KMS-11 (cell line): Measurements from ENCODE around the gene CPSF3.

Experiments used
- H2AFZ ChIP-seq: fragments of 200-600 bp; sonication (generic); 2 replicates; pipeline ENCODE4 v1.6.1; 2016; ENCODE audit warnings: antibody characterized with exemption, mixed run types, low read depth
- H3K27ac ChIP-seq: fragments of 200-600 bp; sonication (generic); 2 replicates; pipeline ENCODE4 v1.6.1; 2016; ENCODE audit warnings: mild to moderate bottlenecking, mixed run types
- H3K27me3 ChIP-seq: fragments of 200-600 bp; sonication (generic); 2 replicates; pipeline ENCODE4 v1.6.1; 2017; ENCODE audit warnings: mild to moderate bottlenecking, low read depth, mixed run types, moderate library complexity; ENCODE audit not compliant: insufficient read depth
- H3K36me3 ChIP-seq: fragments of 200-600 bp; sonication (generic); 2 replicates; pipeline ENCODE4 v1.6.1; 2017; ENCODE audit warnings: mild to moderate bottlenecking, mixed run types; ENCODE audit not compliant: insufficient read depth
- H3K4me1 ChIP-seq: fragments of 200-600 bp; sonication (generic); 2 replicates; pipeline ENCODE4 v1.6.1; 2016; ENCODE audit warnings: mild to moderate bottlenecking, low read depth, mixed run types; ENCODE audit not compliant: poor library complexity, severe bottlenecking
- H3K4me2 ChIP-seq: fragments of 200-600 bp; sonication (generic); 2 replicates; pipeline ENCODE4 v1.7.0; 2016; ENCODE audit warnings: mild to moderate bottlenecking, mixed run types
- H3K4me3 ChIP-seq: fragments of 200-600 bp; sonication (generic); IDR thresholded peaks from 2 replicates; pipeline ENCODE4 v1.6.1; 2017; ENCODE audit warnings: low read depth, low read length, mixed read lengths; ENCODE audit not compliant: insufficient read depth
- H3K79me2 ChIP-seq: fragments of 200-600 bp; sonication (generic); 2 replicates; pipeline ENCODE4 v1.6.1; 2016; ENCODE audit warnings: low read depth, mixed run types; ENCODE audit not compliant: insufficient read depth
- H3K9ac ChIP-seq: fragments of 200-600 bp; sonication (generic); 2 replicates; pipeline ENCODE4 v1.6.1; 2016; ENCODE audit warnings: mild to moderate bottlenecking, mixed run types
- H4K20me1 ChIP-seq: fragments of 200-600 bp; sonication (generic); 2 replicates; pipeline ENCODE4 v1.6.1; 2016; ENCODE audit warnings: mild to moderate bottlenecking, mixed run types; ENCODE audit not compliant: insufficient read depth
- CTCF ChIP-seq: fragments of 200-600 bp; sonication (generic); conservative IDR thresholded peaks from 2 replicates; pipeline ENCODE4 v1.6.1; 2017; ENCODE audit warnings: low read depth, mild to moderate bottlenecking, antibody characterized with exemption, low read length, moderate library complexity, mixed read lengths

CPSF3 gene

GRCh38 chr2:9390151-9390850, 33.2 kb upstream of the CPSF3 start:
- Histone ChIP-seq H3K27ac (no peak overlapping the region), H3K27me3 (no peaks in the 10 kb centered on the region), H3K9ac (no peak overlapping the region), H4K20me1 (no peaks in the 10 kb centered on the region), H3K36me3 (no peaks in the 10 kb centered on the region), H3K4me2 (no peak overlapping the region), H3K79me2 (no peaks in the 10 kb centered on the region), H3K4me1 (no peaks in the 10 kb centered on the region), H2AFZ (no peak overlapping the region), H3K4me3 (no peak overlapping the region)
- TF ChIP-seq CTCF: no peak

GRCh38 chr2:9390991-9391390, 32.5 kb upstream of the CPSF3 start:
- H3K4me1 ChIP-seq: no peaks in the 10 kb centered on the region
- H2AFZ ChIP-seq: no peak overlapping the region
- no peak overlapping the region for H3K4me3 ChIP-seq
- H4K20me1 ChIP-seq: no peaks in the 10 kb centered on the region
- TF ChIP-seq CTCF: no peak
- no peaks in the 10 kb centered on the region for H3K27me3 ChIP-seq
- no peaks in the 10 kb centered on the region for H3K79me2 ChIP-seq
- no peaks in the 10 kb centered on the region for H3K36me3 ChIP-seq
- no peak overlapping the region for H3K4me2 ChIP-seq
- H3K9ac ChIP-seq: no peak overlapping the region
- H3K27ac ChIP-seq: no peak overlapping the region

- Histone ChIP-seq H3K4me2 (no peak overlapping the region), H3K9ac (no peak overlapping the region), H3K27me3 (no peaks in the 10 kb centered on the region), H2AFZ (no peak overlapping the region), H3K27ac (no peak overlapping the region), H3K4me1 (no peaks in the 10 kb centered on the region), H3K79me2 (no peaks in the 10 kb centered on the region), H3K4me3 (no peak overlapping the region), H4K20me1 (no peaks in the 10 kb centered on the region), H3K36me3 (no peaks in the 10 kb centered on the region)
- TF ChIP-seq CTCF: no peak
Measured at GRCh38 chr2:9391961-9392720, 31.3 kb upstream of the CPSF3 start.

GRCh38 chr2:9392898-9393765, 30.3 kb upstream of the CPSF3 start:
- TF ChIP-seq CTCF: no peak
- H4K20me1 ChIP-seq: no peaks in the 10 kb centered on the region
- H2AFZ ChIP-seq: no peak overlapping the region
- no peaks in the 10 kb centered on the region for H3K27me3 ChIP-seq
- H3K4me3 ChIP-seq: no peak overlapping the region
- H3K27ac ChIP-seq: no peak overlapping the region
- no peak overlapping the region for H3K4me2 ChIP-seq
- H3K79me2 ChIP-seq: no peaks in the 10 kb centered on the region
- H3K9ac ChIP-seq: no peak overlapping the region
- H3K36me3 ChIP-seq: no peaks in the 10 kb centered on the region
- no peaks in the 10 kb centered on the region for H3K4me1 ChIP-seq
